PFSK-1 (cell line): Measurements from ENCODE around the gene IL36RN.

Source experiments
- FOXP2 ChIP-seq: optimal IDR thresholded peaks from 2 replicates; pipeline ENCODE3; 2011; ENCODE audit warnings: borderline replicate concordance, control low read depth, inconsistent platforms; ENCODE audit not compliant: insufficient read depth; ENCODE audit errors: extremely low read length, extremely low read depth
- POLR2AphosphoS5 ChIP-seq: IDR thresholded peaks from 2 replicates; pipeline ENCODE4 v1.6.1; 2012; ENCODE audit warnings: low read depth, mild to moderate bottlenecking, control low read depth, low read length, moderate library complexity
- SIN3A ChIP-seq: IDR thresholded peaks from 2 replicates; pipeline ENCODE4 v1.6.1; 2012; ENCODE audit warnings: mild to moderate bottlenecking, low read length, moderate library complexity, borderline replicate concordance; ENCODE audit not compliant: insufficient read depth
- TAF1 ChIP-seq: IDR thresholded peaks from 2 replicates; pipeline ENCODE4 v1.6.1; 2012; ENCODE audit warnings: low read length, control low read depth, borderline replicate concordance; ENCODE audit not compliant: insufficient read depth
- TF ChIP-seq, protein P1 (sequence below), 2 experiments: IDR thresholded peaks; 2 replicates each; pipeline versions ENCODE4 v1.6.1 to v1.8.0; 2011 to 2012; ENCODE audit warnings: low read depth in 2 of 2, low read length in 2 of 2, control low read depth in 1 of 2, inconsistent platforms in 1 of 2, mild to moderate bottlenecking in 1 of 2, moderate library complexity in 1 of 2; ENCODE audit not compliant: insufficient read depth in 1 of 2

Gene IL36RN

DNA sequence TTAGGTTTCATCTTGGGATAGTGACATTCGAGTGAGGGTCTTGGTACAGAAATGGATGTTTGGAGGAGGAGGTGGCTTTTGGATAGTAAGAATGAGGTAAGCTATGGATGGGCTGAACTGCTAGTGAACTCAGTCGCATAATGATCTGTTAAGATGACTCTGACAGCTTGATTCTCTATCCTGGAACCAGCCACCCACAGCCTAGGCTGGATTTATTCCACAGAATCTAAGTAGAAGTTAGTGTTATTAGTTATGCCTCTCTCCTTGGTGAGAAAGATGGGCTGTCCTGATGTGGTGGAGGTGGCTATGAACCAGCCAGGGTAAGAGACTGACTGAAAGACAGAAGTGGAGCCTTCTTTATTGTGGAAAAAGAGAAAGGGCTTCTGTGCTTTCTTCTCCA, 31.3 kb upstream of the IL36RN start:
- TF ChIP-seq TAF1 (no peak), POLR2AphosphoS5 (no peak), SIN3A (no peak), FOXP2 (no peak)
- TF ChIP-seq, protein P1, sequence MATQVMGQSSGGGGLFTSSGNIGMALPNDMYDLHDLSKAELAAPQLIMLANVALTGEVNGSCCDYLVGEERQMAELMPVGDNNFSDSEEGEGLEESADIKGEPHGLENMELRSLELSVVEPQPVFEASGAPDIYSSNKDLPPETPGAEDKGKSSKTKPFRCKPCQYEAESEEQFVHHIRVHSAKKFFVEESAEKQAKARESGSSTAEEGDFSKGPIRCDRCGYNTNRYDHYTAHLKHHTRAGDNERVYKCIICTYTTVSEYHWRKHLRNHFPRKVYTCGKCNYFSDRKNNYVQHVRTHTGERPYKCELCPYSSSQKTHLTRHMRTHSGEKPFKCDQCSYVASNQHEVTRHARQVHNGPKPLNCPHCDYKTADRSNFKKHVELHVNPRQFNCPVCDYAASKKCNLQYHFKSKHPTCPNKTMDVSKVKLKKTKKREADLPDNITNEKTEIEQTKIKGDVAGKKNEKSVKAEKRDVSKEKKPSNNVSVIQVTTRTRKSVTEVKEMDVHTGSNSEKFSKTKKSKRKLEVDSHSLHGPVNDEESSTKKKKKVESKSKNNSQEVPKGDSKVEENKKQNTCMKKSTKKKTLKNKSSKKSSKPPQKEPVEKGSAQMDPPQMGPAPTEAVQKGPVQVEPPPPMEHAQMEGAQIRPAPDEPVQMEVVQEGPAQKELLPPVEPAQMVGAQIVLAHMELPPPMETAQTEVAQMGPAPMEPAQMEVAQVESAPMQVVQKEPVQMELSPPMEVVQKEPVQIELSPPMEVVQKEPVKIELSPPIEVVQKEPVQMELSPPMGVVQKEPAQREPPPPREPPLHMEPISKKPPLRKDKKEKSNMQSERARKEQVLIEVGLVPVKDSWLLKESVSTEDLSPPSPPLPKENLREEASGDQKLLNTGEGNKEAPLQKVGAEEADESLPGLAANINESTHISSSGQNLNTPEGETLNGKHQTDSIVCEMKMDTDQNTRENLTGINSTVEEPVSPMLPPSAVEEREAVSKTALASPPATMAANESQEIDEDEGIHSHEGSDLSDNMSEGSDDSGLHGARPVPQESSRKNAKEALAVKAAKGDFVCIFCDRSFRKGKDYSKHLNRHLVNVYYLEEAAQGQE (IDR thresholded peaks at IDR 0.05; ENCODE audit: insufficient read depth in 1 of 2, low read depth in 2 of 2, low read length in 2 of 2): no peak

DNA sequence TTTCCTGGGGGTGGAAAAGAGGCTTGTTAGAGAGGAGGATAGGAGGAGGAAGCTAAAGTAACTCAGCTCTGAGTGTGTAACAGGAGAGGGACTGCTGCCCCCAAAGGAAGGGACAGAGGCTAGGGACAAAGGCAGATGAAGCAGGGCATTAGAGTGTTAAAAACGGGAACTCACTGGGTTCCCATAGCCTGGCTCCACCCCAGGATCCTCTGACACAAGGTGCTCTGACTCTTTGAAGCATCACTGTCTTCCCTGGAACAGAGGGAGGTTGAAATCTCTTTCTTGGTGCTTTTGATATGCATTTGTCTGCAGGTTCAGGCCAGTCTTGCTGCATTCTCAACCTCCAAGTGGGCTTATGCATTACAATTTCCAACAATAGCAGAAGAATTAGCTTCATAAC, 30.9 kb upstream of the IL36RN start:
- no peak for TF ChIP-seq TAF1
- TF ChIP-seq FOXP2: no peak
- TF ChIP-seq, protein P1 (IDR thresholded peaks at IDR 0.05; ENCODE audit: insufficient read depth in 1 of 2, low read depth in 2 of 2, low read length in 2 of 2): no peak
- TF ChIP-seq POLR2AphosphoS5: no peak
- no peak for TF ChIP-seq SIN3A

DNA sequence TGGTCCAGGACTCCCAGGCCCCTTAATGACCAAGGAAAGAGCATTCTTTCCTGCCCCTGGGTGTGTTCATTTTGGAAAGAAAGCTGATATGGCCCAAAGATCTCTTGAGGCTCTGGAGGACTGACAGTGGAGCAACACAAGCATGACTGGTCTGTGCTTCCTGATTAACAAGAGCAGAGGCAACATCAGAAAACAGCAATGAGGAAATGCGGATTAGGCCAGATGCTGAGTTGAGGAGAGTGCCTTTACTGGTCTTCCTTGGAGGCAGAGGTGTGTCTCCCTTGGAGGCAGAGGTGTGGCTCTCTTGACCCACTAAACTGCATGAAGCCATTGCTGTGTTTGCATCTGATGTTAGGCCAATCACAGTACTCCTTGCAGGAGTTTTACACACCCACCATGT, 26.3 kb upstream of the IL36RN start:
- TF ChIP-seq FOXP2: no peak
- no peak for TF ChIP-seq POLR2AphosphoS5
- TF ChIP-seq TAF1: no peak
- TF ChIP-seq, protein P1 (IDR thresholded peaks at IDR 0.05; ENCODE audit: insufficient read depth in 1 of 2, low read depth in 2 of 2, low read length in 2 of 2): no peak
- TF ChIP-seq SIN3A: no peak

DNA sequence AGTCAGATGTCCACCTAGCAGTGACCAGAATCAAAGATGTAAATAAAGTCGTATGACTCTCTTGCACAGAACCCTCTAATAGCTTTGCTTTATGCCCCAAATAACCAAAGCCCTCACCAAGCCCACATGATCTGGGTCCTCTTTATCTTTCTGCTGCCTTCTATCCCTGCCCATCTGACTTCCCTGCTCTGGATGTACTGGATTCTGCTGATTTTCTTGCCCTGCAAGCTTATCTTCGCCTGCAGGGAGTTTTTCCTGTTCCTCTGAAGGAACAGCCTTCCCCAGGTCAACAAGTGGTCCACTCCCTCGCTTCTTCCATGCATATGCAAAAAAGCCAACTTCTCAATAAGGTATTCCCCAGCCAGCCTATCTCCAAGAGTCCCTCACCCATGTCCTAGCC, 25.0 kb upstream of the IL36RN start:
- TF ChIP-seq FOXP2 (no peak), POLR2AphosphoS5 (no peak), TAF1 (no peak), SIN3A (no peak)
- TF ChIP-seq, protein P1 (IDR thresholded peaks at IDR 0.05; ENCODE audit: insufficient read depth in 1 of 2, low read depth in 2 of 2, low read length in 2 of 2): no peak

DNA sequence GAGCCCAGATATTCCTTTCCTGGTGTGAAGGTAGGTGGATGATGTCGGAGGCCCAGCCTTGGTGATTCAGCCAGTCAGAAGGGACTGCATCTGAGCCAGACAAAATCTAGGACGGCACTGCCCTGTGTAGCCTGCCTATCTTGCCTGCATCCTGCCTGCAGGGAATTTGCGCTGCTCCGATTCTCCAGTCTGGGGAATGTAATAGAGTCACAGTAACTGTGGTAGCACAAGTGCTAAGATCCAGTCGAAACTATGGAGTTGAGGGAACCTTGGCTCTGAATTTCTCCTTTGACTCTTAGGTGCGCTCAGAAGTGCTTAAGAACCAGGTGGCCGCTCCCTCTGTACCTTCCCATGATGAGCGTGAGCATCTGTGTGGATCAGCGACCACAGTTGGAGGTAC, 22.2 kb upstream of the IL36RN start:
- TF ChIP-seq TAF1 (no peak), FOXP2 (no peak), SIN3A (no peak), POLR2AphosphoS5 (no peak)
- TF ChIP-seq, protein P1 (IDR thresholded peaks at IDR 0.05; ENCODE audit: insufficient read depth in 1 of 2, low read depth in 2 of 2, low read length in 2 of 2): no peak
